GM12892 (cell line): ENCODE results near the gene WDR4.
"Not testable (repeated sequence)": the region's sequence is repeated elsewhere in the genome, so short reads cannot be mapped to it uniquely, and the experiment has no call there.

Source experiments
- DNase-seq: peaks from one replicate; pipeline ENCODE4 v3.0.0; 2011; ENCODE audit not compliant: insufficient read length
- FAIRE-seq: peaks from 2 replicates; lab custom pipeline; 2011; peaks lifted over from hg19 to GRCh38; lab: Jason Lieb, UNC
- POLR2A ChIP-seq: IDR thresholded peaks from 2 replicates; pipeline ENCODE4 v1.6.1; 2011; ENCODE audit warnings: low read depth, low read length, control low read depth
- POLR2AphosphoS5 ChIP-seq: IDR thresholded peaks from 2 replicates; pipeline ENCODE4 v1.6.1; 2011; ENCODE audit warnings: low read depth, low read length, control low read depth
- TAF1 ChIP-seq: IDR thresholded peaks from 2 replicates; pipeline ENCODE4 v1.6.1; 2011; ENCODE audit warnings: low read depth, mild to moderate bottlenecking, control low read depth, low read length, borderline replicate concordance

Gene WDR4

GRCh38 chr21:42835611-42836401 is 43.5 kb downstream of the WDR4 start:
- no peak for FAIRE-seq
- no peak for DNase-seq
- TF ChIP-seq TAF1 (no peak), POLR2AphosphoS5 (no peak), POLR2A (no peak)

GRCh38 chr21:42835211-42835610 is 44.1 kb downstream of the WDR4 start:
- TF ChIP-seq TAF1 (no peak), POLR2A (no peak), POLR2AphosphoS5 (no peak)
- FAIRE-seq = no peak
- no peak for DNase-seq

GRCh38 chr21:42834726-42835191 is 44.6 kb downstream of the WDR4 start:
- FAIRE-seq = no peak

GRCh38 chr21:42833859-42834725 is 45.2 kb downstream of the WDR4 start:
- FAIRE-seq (no peak), DNase-seq (no peak)
- no peak for TF ChIP-seq POLR2A
- no peak for TF ChIP-seq POLR2AphosphoS5
- TF ChIP-seq TAF1 = no peak

More at GRCh38 chr21:42834726-42835191, 44.6 kb downstream of the WDR4 start:
- DNase-seq = no peak
- no peak for TF ChIP-seq TAF1
- no peak for TF ChIP-seq POLR2A
- TF ChIP-seq POLR2AphosphoS5 = no peak

- FAIRE-seq = peak; percentile 9
- no peak for DNase-seq
- TF ChIP-seq POLR2AphosphoS5 (no peak), TAF1 (no peak), POLR2A (no peak; the same call in 1 of the 2 replicates)
Observed at GRCh38 chr21:42833439-42833815, 45.9 kb downstream of the WDR4 start.

GRCh38 chr21:42832321-42832630 is 47.1 kb downstream of the WDR4 start:
- DNase-seq, FAIRE-seq: not testable (repeated sequence)

GRCh38 chr21:42830456-42831455 is 48.6 kb downstream of the WDR4 start:
- no peak for TF ChIP-seq TAF1
- no peak for TF ChIP-seq POLR2AphosphoS5
- TF ChIP-seq POLR2A = no peak
- DNase-seq = no peak
- FAIRE-seq = no peak

- DNase-seq = no peak
- no peak for TF ChIP-seq POLR2A
- TF ChIP-seq POLR2AphosphoS5 = no peak
- no peak for TF ChIP-seq TAF1
- FAIRE-seq = no peak
Observed at GRCh38 chr21:42829954-42830353, 49.4 kb downstream of the WDR4 start.

- no peak for TF ChIP-seq POLR2AphosphoS5
- no peak for TF ChIP-seq TAF1
- no peak for TF ChIP-seq POLR2A
- FAIRE-seq = no peak
- DNase-seq = no peak
Observed at GRCh38 chr21:42829417-42829816, 49.9 kb downstream of the WDR4 start.

- FAIRE-seq = no peak
- TF ChIP-seq POLR2A = no peak
- no peak for TF ChIP-seq POLR2AphosphoS5
- TF ChIP-seq TAF1 = no peak
Observed at GRCh38 chr21:42827588-42827987, 51.8 kb downstream of the WDR4 start.

More at GRCh38 chr21:42827588-42827987, 51.8 kb downstream of the WDR4 start:
- DNase-seq = no peak
